ENCODE measurements around the gene RETREG2. TPM values are rescaled to one million over a fixed set of nuclear protein-coding genes. Genes with fewer than 3 reads are reported as not detected.
A peak's percentile ranks its signal among the peaks of the same experiment; 100 is the strongest.

RETREG2 gene
- 29.9 TPM for total RNA-seq
- long read RNA-seq, full-length matches to known transcripts = 54 of 74 reads
- long read RNA-seq, partial matches to known transcripts = 3 of 74 reads
- long read RNA-seq, other reads (novel, unspliced or antisense) = 17 of 74 reads

GRCh38 chr2:219177552-219178376 is at the start of gene RETREG2:
TSS of gene RETREG2 (plus strand) at chr2:219178275. CDS start at chr2:219178353, 78 bp downstream.
- H3K9me3 ChIP-seq (replicated peaks) = no peaks in the 10 kb centered on the region
- TF ChIP-seq CTCF (IDR thresholded peaks at IDR 0.05; ENCODE audit: borderline replicate concordance) = peak; percentile 55
- intact Hi-C loops (cut with micrococcal nuclease) = no loop called here
- no peaks in the 10 kb centered on the region for H3K27me3 ChIP-seq (ENCODE audit: low read depth)
- H3K27ac ChIP-seq (replicated peaks) = peak within 1 kb of the TSS; percentile 99
- DNase-seq = peak; percentile 86
- peaks cover 60% of the 10 kb centered on the region for H3K36me3 ChIP-seq
- peak within 1 kb of the TSS; percentile 88 for H3K4me3 ChIP-seq
- H3K4me1 ChIP-seq = peaks cover 56% of the 10 kb centered on the region

GRCh38 chr2:219128396-219128795 is 49.7 kb upstream of the RETREG2 start:
- Histone ChIP-seq H3K4me3 (no peak overlapping the region), H3K27me3 (ENCODE audit: low read depth) (no peaks in the 10 kb centered on the region), H3K4me1 (peaks cover 37% of the 10 kb centered on the region), H3K36me3 (no peaks in the 10 kb centered on the region), H3K27ac (replicated peaks) (peak overlapping the region; percentile 9), H3K9me3 (replicated peaks) (no peaks in the 10 kb centered on the region)
- intact Hi-C loops (cut with micrococcal nuclease) = loop anchor here (10.0 kb wide), 1 partner anchor 64 kb away; the partner anchor contains the start of gene IHH
- DNase-seq = no peak
- no peak for TF ChIP-seq CTCF (IDR thresholded peaks at IDR 0.05; ENCODE audit: borderline replicate concordance)

- no peak overlapping the region for H3K27ac ChIP-seq (replicated peaks)
- DNase-seq = no peak
- no peaks in the 10 kb centered on the region for H3K9me3 ChIP-seq (replicated peaks)
- H3K4me1 ChIP-seq = peaks cover 30% of the 10 kb centered on the region
- H3K27me3 ChIP-seq (ENCODE audit: low read depth) = no peaks in the 10 kb centered on the region
- intact Hi-C loops (cut with micrococcal nuclease) = loop anchor here (10.0 kb wide), 1 partner anchor 65 kb away; the partner anchor contains the start of gene IHH
- no peaks in the 10 kb centered on the region for H3K36me3 ChIP-seq
- no peak overlapping the region for H3K4me3 ChIP-seq
- TF ChIP-seq CTCF (IDR thresholded peaks at IDR 0.05; ENCODE audit: borderline replicate concordance) = no peak
Measured at GRCh38 chr2:219129589-219129988, 48.5 kb upstream of the RETREG2 start.

- peaks cover 15% of the 10 kb centered on the region for H3K4me1 ChIP-seq
- H3K9me3 ChIP-seq (replicated peaks) = no peaks in the 10 kb centered on the region
- H3K27ac ChIP-seq (replicated peaks) = no peak overlapping the region
- no peaks in the 10 kb centered on the region for H3K27me3 ChIP-seq (ENCODE audit: low read depth)
- intact Hi-C loops (cut with micrococcal nuclease) = no loop called here
- H3K36me3 ChIP-seq = no peaks in the 10 kb centered on the region
- TF ChIP-seq CTCF (IDR thresholded peaks at IDR 0.05; ENCODE audit: borderline replicate concordance) = no peak
- no peak for DNase-seq
- no peak overlapping the region for H3K4me3 ChIP-seq
Measured at GRCh38 chr2:219131327-219131726, 46.7 kb upstream of the RETREG2 start.

- Histone ChIP-seq H3K27ac (replicated peaks) (no peak overlapping the region), H3K36me3 (no peaks in the 10 kb centered on the region), H3K27me3 (ENCODE audit: low read depth) (no peaks in the 10 kb centered on the region), H3K4me3 (no peak overlapping the region), H3K9me3 (replicated peaks) (no peaks in the 10 kb centered on the region), H3K4me1 (peaks cover 11% of the 10 kb centered on the region)
- no peak for TF ChIP-seq CTCF (IDR thresholded peaks at IDR 0.05; ENCODE audit: borderline replicate concordance)
- DNase-seq = no peak
- intact Hi-C loops (cut with micrococcal nuclease) = no loop called here
Measured at GRCh38 chr2:219131744-219132143, 46.3 kb upstream of the RETREG2 start.

All from left ventricle myocardium inferior (tissue), 1 donor.